ENCODE results near the gene PRKCA.

GRCh38 chr17:66518108-66518507 lies 215.7 kb downstream of the PRKCA start:
- no peak for TF ChIP-seq POLR2AphosphoS5 (IDR thresholded peaks at IDR 0.05; ENCODE audit: low read depth, low read length)
- TF ChIP-seq TAF1 (IDR thresholded peaks at IDR 0.05; ENCODE audit: borderline replicate concordance, insufficient read depth, low read length), result no peak
